Astrocyte (in vitro differentiated cells and primary cell): ENCODE results near the gene SOWAHB. TPM values are rescaled to one million over a fixed set of nuclear protein-coding genes. Genes with fewer than 3 reads are reported as not detected.

Experiments used
- DNase-seq: peaks from one replicate; pipeline ENCODE4 v3.0.0-alpha.2; 2010; ENCODE audit warnings: low read depth
- FAIRE-seq: peaks from 2 replicates; lab custom pipeline; 2011; peaks lifted over from hg19 to GRCh38; lab: Jason Lieb, UNC
- H2AFZ ChIP-seq: 2 replicates; pipeline ENCODE4 v1.6.0; 2012; ENCODE audit warnings: low read depth, low read length, inconsistent platforms
- H3K27ac ChIP-seq: 2 replicates; pipeline ENCODE4 v1.5.1; 2011; ENCODE audit warnings: low read depth, low read length, inconsistent platforms
- H3K27me3 ChIP-seq: 2 replicates; pipeline ENCODE4 v1.6.0; 2011; ENCODE audit warnings: low read length, inconsistent platforms; ENCODE audit not compliant: insufficient read depth
- H3K36me3 ChIP-seq: 2 replicates; pipeline ENCODE4 v1.5.1; 2011; ENCODE audit warnings: low read length, inconsistent platforms; ENCODE audit not compliant: insufficient read depth
- H3K4me1 ChIP-seq: 2 replicates; pipeline ENCODE4 v1.5.1; 2011; ENCODE audit warnings: low read length, inconsistent platforms; ENCODE audit not compliant: insufficient read depth
- H3K4me2 ChIP-seq: 2 replicates; pipeline ENCODE4 v1.6.0; 2012; ENCODE audit warnings: low read length, inconsistent platforms
- H3K4me3 ChIP-seq: 2 replicates; pipeline ENCODE4 v1.5.1; 2011; ENCODE audit warnings: low read depth, mild to moderate bottlenecking, low read length, inconsistent platforms; ENCODE audit not compliant: insufficient read depth
- H3K79me2 ChIP-seq: 2 replicates; pipeline ENCODE4 v1.6.0; 2012; ENCODE audit warnings: mild to moderate bottlenecking, low read length, inconsistent platforms; ENCODE audit not compliant: insufficient read depth
- H3K9ac ChIP-seq: 2 replicates; pipeline ENCODE4 v1.6.0; 2012; ENCODE audit warnings: mild to moderate bottlenecking, low read length, inconsistent platforms
- H3K9me3 ChIP-seq: 2 replicates; pipeline ENCODE4 v1.5.1; 2012; ENCODE audit warnings: low read depth, mild to moderate bottlenecking, low read length, inconsistent platforms; ENCODE audit not compliant: insufficient read depth
- H4K20me1 ChIP-seq: 2 replicates; pipeline ENCODE4 v1.6.0; 2012; ENCODE audit warnings: low read length, inconsistent platforms; ENCODE audit not compliant: insufficient read depth
- H3K27ac Mint-ChIP-seq: one replicate; pipeline ENCODE4 v1.8.0; 2021; ENCODE audit warnings: mild to moderate bottlenecking, mixed read lengths; ENCODE audit not compliant: unreplicated experiment
- H3K27me3 Mint-ChIP-seq: one replicate; pipeline ENCODE4 v1.8.0; 2021; ENCODE audit warnings: low read depth, mixed read lengths; ENCODE audit not compliant: unreplicated experiment
- H3K36me3 Mint-ChIP-seq: one replicate; pipeline ENCODE4 v1.8.0; 2021; ENCODE audit warnings: low read depth, mixed read lengths; ENCODE audit not compliant: unreplicated experiment
- H3K4me1 Mint-ChIP-seq: one replicate; pipeline ENCODE4 v1.8.0; 2021; ENCODE audit warnings: low read depth, mixed read lengths; ENCODE audit not compliant: unreplicated experiment
- H3K4me3 Mint-ChIP-seq: one replicate; pipeline ENCODE4 v1.8.0; 2021; ENCODE audit warnings: mild to moderate bottlenecking, moderate library complexity, mixed read lengths; ENCODE audit not compliant: unreplicated experiment
- H3K9me3 Mint-ChIP-seq: one replicate; pipeline ENCODE4 v1.8.0; 2021; ENCODE audit warnings: mild to moderate bottlenecking, mixed read lengths; ENCODE audit not compliant: unreplicated experiment
- CTCF ChIP-seq: IDR thresholded peaks from 2 replicates; pipeline ENCODE4 v1.5.1; 2011; ENCODE audit warnings: low read depth, mild to moderate bottlenecking, inconsistent platforms, low read length, moderate library complexity; ENCODE audit not compliant: insufficient read depth
- EZH2 ChIP-seq: IDR thresholded peaks from 2 replicates; pipeline ENCODE4 v1.6.1; 2012; ENCODE audit warnings: mild to moderate bottlenecking, low read length, inconsistent platforms; ENCODE audit not compliant: insufficient read depth
- total RNA-seq: library from RNA; stranded (reverse); gene quantifications from 2 replicates; pipeline ENCODE4 v1.2.1, GENCODE V29; 2021

SOWAHB gene
- total RNA-seq, 1 donor from 2014 or later, result 6.8 TPM

GRCh38 chr4:76867880-76868655 lies 29.9 kb downstream of the SOWAHB start:
- Histone ChIP-seq H3K79me2 (no peaks in the 10 kb centered on the region), H4K20me1 (no peaks in the 10 kb centered on the region), H2AFZ (no peak overlapping the region), H3K4me3 (no peak overlapping the region), H3K27ac (no peak overlapping the region), H3K9ac (no peak overlapping the region), H3K9me3 (no peaks in the 10 kb centered on the region), H3K36me3 (no peaks in the 10 kb centered on the region), H3K4me1 (no peaks in the 10 kb centered on the region), H3K27me3 (no peaks in the 10 kb centered on the region), H3K4me2 (no peak overlapping the region)
- Mint-ChIP-seq H3K36me3 (no peaks in the 10 kb centered on the region), H3K27me3 (peaks cover 2% of the 10 kb centered on the region), H3K27ac (peak overlapping the region; percentile 4), H3K9me3 (no peaks in the 10 kb centered on the region), H3K4me1 (peaks cover 6% of the 10 kb centered on the region), H3K4me3 (no peak overlapping the region)
- FAIRE-seq (no peak), DNase-seq (no peak)
- TF ChIP-seq EZH2 (no peak), CTCF (no peak)

- Mint-ChIP-seq H3K9me3 (no peaks in the 10 kb centered on the region), H3K27ac (no peak overlapping the region), H3K36me3 (no peaks in the 10 kb centered on the region), H3K4me1 (peaks cover 6% of the 10 kb centered on the region), H3K4me3 (no peak overlapping the region), H3K27me3 (peaks cover 2% of the 10 kb centered on the region)
- DNase-seq (no peak), FAIRE-seq (no peak)
- H3K9ac ChIP-seq, result no peak overlapping the region
- H2AFZ ChIP-seq, result no peak overlapping the region
- no peaks in the 10 kb centered on the region for H3K79me2 ChIP-seq
- no peak overlapping the region for H3K27ac ChIP-seq
- H3K4me3 ChIP-seq, result no peak overlapping the region
- H3K9me3 ChIP-seq, result no peaks in the 10 kb centered on the region
- no peaks in the 10 kb centered on the region for H4K20me1 ChIP-seq
- no peaks in the 10 kb centered on the region for H3K27me3 ChIP-seq
- H3K4me2 ChIP-seq, result no peak overlapping the region
- H3K4me1 ChIP-seq, result no peaks in the 10 kb centered on the region
- TF ChIP-seq CTCF (no peak), EZH2 (no peak)
- no peaks in the 10 kb centered on the region for H3K36me3 ChIP-seq
These were observed 30.6 kb downstream of the SOWAHB start for GRCh38 chr4:76867377-76867776.

GRCh38 chr4:76866641-76867040 lies 31.3 kb downstream of the SOWAHB start:
- no peaks in the 10 kb centered on the region for H3K9me3 ChIP-seq
- H4K20me1 ChIP-seq, result no peaks in the 10 kb centered on the region
- TF ChIP-seq EZH2 (no peak), CTCF (no peak)
- Mint-ChIP-seq H3K36me3 (no peaks in the 10 kb centered on the region), H3K4me1 (peaks cover 6% of the 10 kb centered on the region), H3K27me3 (peaks cover 2% of the 10 kb centered on the region), H3K4me3 (no peak overlapping the region), H3K9me3 (no peaks in the 10 kb centered on the region), H3K27ac (no peak overlapping the region)
- no peak for FAIRE-seq
- H3K4me2 ChIP-seq, result no peak overlapping the region
- no peaks in the 10 kb centered on the region for H3K4me1 ChIP-seq
- no peak overlapping the region for H3K27ac ChIP-seq
- H3K9ac ChIP-seq, result no peak overlapping the region
- H3K79me2 ChIP-seq, result no peaks in the 10 kb centered on the region
- DNase-seq, result no peak
- H3K36me3 ChIP-seq, result no peaks in the 10 kb centered on the region
- no peaks in the 10 kb centered on the region for H3K27me3 ChIP-seq
- H2AFZ ChIP-seq, result no peak overlapping the region
- H3K4me3 ChIP-seq, result no peak overlapping the region
